DMS79 (cell line): ENCODE measurements around the gene ACER3.
"Not testable (repeated sequence)": the region's sequence is repeated elsewhere in the genome, so short reads cannot be mapped to it uniquely, and the experiment has no call there.

ENCODE experiments used
- DNase-seq: peaks from one replicate; lab custom pipeline; 2025; lab: John Stamatoyannopoulos, UW

The ACER3 gene

GRCh38 chr11:76995081-76995576 is 134.4 kb downstream of the ACER3 start:
- DNase-seq: no peak

GRCh38 chr11:76997512-76997911 is 136.8 kb downstream of the ACER3 start:
- DNase-seq: no peak

GRCh38 chr11:76999597-76999996 is 138.9 kb downstream of the ACER3 start:
- no peak for DNase-seq

GRCh38 chr11:77001613-77002012 is 140.9 kb downstream of the ACER3 start:
- no peak for DNase-seq

GRCh38 chr11:77002776-77003175 is 142.1 kb downstream of the ACER3 start:
- DNase-seq: no peak

GRCh38 chr11:77003963-77004362 is 143.2 kb downstream of the ACER3 start:
- no peak for DNase-seq

- DNase-seq: no peak
Measured at GRCh38 chr11:77009533-77010160, 148.9 kb downstream of the ACER3 start.

- no peak for DNase-seq
Measured at GRCh38 chr11:77014669-77015068, 154.0 kb downstream of the ACER3 start.

GRCh38 chr11:77018396-77018924 is 157.7 kb downstream of the ACER3 start:
- not testable (repeated sequence) for DNase-seq

- no peak for DNase-seq
Measured at GRCh38 chr11:77019976-77020595, 159.4 kb downstream of the ACER3 start.

- no peak for DNase-seq
Measured at GRCh38 chr11:77020734-77021133, 160.0 kb downstream of the ACER3 start.

- DNase-seq: no peak
Measured at GRCh38 chr11:77024745-77025144, 164.0 kb downstream of the ACER3 start.

GRCh38 chr11:77026221-77026620 is 165.5 kb downstream of the ACER3 start:
- no peak for DNase-seq

- DNase-seq: no peak
Measured at GRCh38 chr11:77026743-77027142, 166.0 kb downstream of the ACER3 start.

GRCh38 chr11:77027275-77027674 is 166.6 kb downstream of the ACER3 start:
- DNase-seq: no peak

- DNase-seq: no peak
Measured at GRCh38 chr11:77029829-77030228, 169.1 kb downstream of the ACER3 start.

- no peak for DNase-seq
Measured at GRCh38 chr11:77030834-77031414, 170.2 kb downstream of the ACER3 start.

GRCh38 chr11:77031599-77031998 is 170.9 kb downstream of the ACER3 start:
- DNase-seq: no peak

GRCh38 chr11:77035039-77035438 is 174.3 kb downstream of the ACER3 start:
- no peak for DNase-seq

- no peak for DNase-seq
Measured at GRCh38 chr11:77035580-77035979, 174.9 kb downstream of the ACER3 start.

- no peak for DNase-seq
Measured at GRCh38 chr11:77036398-77036797, 175.7 kb downstream of the ACER3 start.

GRCh38 chr11:77037057-77037456 is 176.3 kb downstream of the ACER3 start:
- DNase-seq: no peak
